ENCODE results near the gene HSP90AB1.

GRCh38 chr6:44256775-44257024 is 9.8 kb downstream of the HSP90AB1 start:
- TF ChIP-seq EZH2 (IDR thresholded peaks at IDR 0.05; ENCODE audit: low read length, unreplicated experiment), result no peak
- TF ChIP-seq, protein P1, sequence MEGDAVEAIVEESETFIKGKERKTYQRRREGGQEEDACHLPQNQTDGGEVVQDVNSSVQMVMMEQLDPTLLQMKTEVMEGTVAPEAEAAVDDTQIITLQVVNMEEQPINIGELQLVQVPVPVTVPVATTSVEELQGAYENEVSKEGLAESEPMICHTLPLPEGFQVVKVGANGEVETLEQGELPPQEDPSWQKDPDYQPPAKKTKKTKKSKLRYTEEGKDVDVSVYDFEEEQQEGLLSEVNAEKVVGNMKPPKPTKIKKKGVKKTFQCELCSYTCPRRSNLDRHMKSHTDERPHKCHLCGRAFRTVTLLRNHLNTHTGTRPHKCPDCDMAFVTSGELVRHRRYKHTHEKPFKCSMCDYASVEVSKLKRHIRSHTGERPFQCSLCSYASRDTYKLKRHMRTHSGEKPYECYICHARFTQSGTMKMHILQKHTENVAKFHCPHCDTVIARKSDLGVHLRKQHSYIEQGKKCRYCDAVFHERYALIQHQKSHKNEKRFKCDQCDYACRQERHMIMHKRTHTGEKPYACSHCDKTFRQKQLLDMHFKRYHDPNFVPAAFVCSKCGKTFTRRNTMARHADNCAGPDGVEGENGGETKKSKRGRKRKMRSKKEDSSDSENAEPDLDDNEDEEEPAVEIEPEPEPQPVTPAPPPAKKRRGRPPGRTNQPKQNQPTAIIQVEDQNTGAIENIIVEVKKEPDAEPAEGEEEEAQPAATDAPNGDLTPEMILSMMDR (conservative IDR thresholded peaks at IDR 0.05; ENCODE audit: low read depth, low read length), result no peak

Data from PC-3 (cell line).